HUES6 (cell line): ENCODE data around the gene TFCP2.

Experiments used
- H3K27ac ChIP-seq: 2 replicates; pipeline ENCODE4 v1.7.0; 2013; ENCODE audit warnings: low read depth, mild to moderate bottlenecking, low read length, inconsistent platforms
- H3K27me3 ChIP-seq: 2 replicates; pipeline ENCODE4 v1.6.1; 2013; ENCODE audit warnings: low read length; ENCODE audit not compliant: control insufficient read depth, insufficient read depth
- H3K36me3 ChIP-seq: 2 replicates; pipeline ENCODE4 v1.6.1; 2013; ENCODE audit warnings: low read length; ENCODE audit not compliant: control insufficient read depth, insufficient read depth
- H3K4me1 ChIP-seq: 2 replicates; pipeline ENCODE4 v1.6.1; 2013; ENCODE audit warnings: low read length; ENCODE audit not compliant: control insufficient read depth, insufficient read depth
- H3K4me3 ChIP-seq: 2 replicates; pipeline ENCODE4 v1.5.1; 2013; ENCODE audit warnings: low read depth, low read length
- H3K9ac ChIP-seq: one replicate; pipeline ENCODE4 v1.6.1; 2013; ENCODE audit warnings: mild to moderate bottlenecking, low read length
- H3K9me3 ChIP-seq: 2 replicates; pipeline ENCODE4 v1.6.1; 2013; ENCODE audit warnings: low read depth, low read length; ENCODE audit not compliant: control insufficient read depth, insufficient read depth

Gene TFCP2

DNA sequence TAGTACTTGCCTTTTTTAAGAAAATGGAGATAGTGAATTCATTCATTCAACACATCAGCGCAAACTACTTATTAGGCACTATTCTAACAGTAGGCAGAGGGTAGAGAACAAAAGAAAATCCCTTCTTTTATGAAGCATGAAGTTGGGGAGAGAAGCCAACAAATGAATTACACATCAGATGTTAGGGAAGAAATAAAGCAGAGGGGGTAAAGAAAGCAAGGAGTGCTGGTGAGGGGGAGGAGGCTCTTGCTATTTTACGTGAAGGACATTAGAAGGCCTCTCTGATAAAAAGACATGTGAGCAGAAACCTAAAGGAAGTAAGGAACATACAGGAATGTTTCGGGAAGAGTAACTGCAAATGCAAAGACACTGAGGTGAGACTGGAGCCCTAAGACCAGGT is 22.2 kb downstream of the TFCP2 start:
- Histone ChIP-seq H3K9me3 (no peaks in the 10 kb centered on the region), H3K4me3 (no peak overlapping the region), H3K27ac (no peak overlapping the region), H3K27me3 (no peaks in the 10 kb centered on the region), H3K9ac (no peak overlapping the region), H3K4me1 (no peaks in the 10 kb centered on the region), H3K36me3 (peaks cover 2% of the 10 kb centered on the region; the same call in 1 of the 2 replicates)

DNA sequence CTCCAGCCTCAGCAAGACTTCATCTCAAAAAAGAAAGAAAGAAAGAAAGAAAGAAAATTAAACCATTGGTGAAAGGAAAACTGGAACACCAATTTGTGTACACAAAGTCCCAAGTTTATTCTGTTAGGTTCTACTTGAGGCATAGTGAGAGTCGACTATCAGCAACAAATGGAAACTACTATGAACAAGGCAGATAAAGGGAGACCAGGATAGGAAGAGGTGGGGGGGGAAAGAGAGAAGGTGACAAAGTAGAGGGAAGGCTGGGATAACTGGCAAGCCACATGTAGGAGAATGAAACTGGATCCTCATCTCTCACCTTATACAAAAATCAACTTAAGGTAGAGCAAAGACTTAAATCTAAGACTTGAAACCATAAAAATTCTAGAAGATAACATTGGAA is 25.6 kb downstream of the TFCP2 start:
- Histone ChIP-seq H3K9me3 (no peaks in the 10 kb centered on the region), H3K4me1 (no peaks in the 10 kb centered on the region), H3K36me3 (peaks cover 5% of the 10 kb centered on the region; the same call in 1 of the 2 replicates), H3K9ac (no peak overlapping the region), H3K4me3 (no peak overlapping the region), H3K27me3 (no peaks in the 10 kb centered on the region), H3K27ac (no peak overlapping the region)

DNA sequence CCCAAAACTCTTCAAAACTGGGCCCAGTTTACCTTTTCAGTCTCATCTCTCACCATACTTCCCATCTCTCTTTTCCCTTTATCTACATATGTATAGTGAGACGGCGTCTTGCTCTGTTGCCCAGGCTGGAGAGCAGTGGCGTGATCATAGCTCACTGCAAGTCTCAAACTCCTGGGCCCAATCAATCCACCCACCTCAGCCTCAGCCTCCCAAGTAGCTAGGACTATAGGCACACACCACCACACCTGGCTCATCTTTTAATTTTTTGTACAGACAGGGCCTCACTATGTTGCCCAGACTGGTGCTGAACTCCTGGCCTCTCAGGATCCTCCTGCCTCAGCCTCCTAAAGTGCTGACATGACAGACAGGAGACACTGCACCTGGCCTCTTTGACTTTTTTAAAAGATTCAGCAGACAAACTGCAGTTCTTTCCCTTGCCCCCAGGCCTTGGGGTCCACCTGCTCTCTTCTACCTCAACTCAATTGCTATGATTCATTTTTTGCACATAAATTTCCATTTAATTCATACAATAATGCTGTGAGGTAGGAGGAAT is 33.6 kb downstream of the TFCP2 start:
- Histone ChIP-seq H3K27me3 (no peaks in the 10 kb centered on the region), H3K9ac (no peak overlapping the region), H3K27ac (no peak overlapping the region), H3K4me1 (no peaks in the 10 kb centered on the region), H3K9me3 (no peaks in the 10 kb centered on the region), H3K36me3 (peaks cover 11% of the 10 kb centered on the region; the same call in 1 of the 2 replicates), H3K4me3 (no peak overlapping the region)

DNA sequence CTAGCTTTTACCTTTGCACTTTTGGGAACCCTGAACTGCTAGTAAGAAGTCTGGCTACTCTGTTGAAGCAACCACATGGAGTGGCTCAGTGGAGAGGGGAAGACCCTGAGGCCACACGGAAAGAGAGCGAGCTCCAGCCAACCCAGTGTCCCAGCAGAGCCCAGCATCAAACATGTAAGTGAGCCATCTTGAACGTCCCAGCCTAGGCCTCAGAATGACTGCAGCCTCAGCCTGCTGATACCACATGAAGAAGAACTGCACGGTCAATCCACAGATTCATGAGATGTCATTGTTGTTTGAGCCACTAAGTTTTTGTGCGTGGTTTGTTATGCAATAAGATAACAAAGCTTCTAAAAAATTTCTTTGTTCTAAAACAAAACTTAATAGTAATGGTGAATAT is 40.2 kb downstream of the TFCP2 start:
- H3K4me3 ChIP-seq, result no peak overlapping the region
- peaks cover 2% of the 10 kb centered on the region; the same call in 1 of the 2 replicates for H3K36me3 ChIP-seq
- no peak overlapping the region for H3K27ac ChIP-seq
- no peaks in the 10 kb centered on the region for H3K4me1 ChIP-seq
- no peaks in the 10 kb centered on the region for H3K27me3 ChIP-seq
- H3K9me3 ChIP-seq, result no peaks in the 10 kb centered on the region
- no peak overlapping the region for H3K9ac ChIP-seq

DNA sequence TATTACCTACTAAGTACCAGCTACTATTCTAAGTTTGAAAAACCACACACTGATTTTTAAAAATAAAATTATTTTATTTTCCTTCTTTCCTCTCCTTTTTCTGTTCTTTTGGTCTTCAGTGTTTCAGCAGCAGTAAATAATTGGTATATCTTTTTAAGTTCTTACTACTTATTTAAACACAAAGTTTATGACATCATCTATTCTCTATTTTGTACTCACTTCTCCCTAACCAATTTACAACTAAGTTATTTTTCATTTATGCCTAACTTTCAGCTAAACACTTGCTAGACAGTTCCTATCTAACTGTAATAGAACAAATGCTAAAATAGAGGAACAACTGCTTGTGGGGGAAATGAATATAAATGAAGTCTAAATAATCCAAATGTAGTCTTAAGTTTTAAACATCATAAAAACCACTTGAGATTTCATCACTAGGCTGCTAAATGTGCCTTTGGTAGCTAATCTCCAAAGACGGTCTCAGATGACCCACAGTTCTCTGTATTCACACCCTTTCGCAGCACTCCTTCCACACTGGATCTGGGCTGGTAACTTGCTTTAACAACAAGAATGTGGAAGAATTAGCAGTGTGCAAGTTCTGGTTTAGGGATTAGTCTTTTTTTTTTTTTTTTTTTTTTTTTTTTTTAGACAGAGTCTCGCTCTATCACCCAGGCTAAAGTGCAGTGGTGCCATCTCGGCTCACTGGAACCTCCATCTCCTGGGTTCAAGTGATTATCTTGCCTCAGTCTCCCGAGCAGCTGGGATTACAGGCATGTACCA is 41.0 kb downstream of the TFCP2 start:
- Histone ChIP-seq H3K27me3 (no peaks in the 10 kb centered on the region), H3K36me3 (no peaks in the 10 kb centered on the region; the same call in 1 of the 2 replicates), H3K27ac (no peak overlapping the region)

DNA sequence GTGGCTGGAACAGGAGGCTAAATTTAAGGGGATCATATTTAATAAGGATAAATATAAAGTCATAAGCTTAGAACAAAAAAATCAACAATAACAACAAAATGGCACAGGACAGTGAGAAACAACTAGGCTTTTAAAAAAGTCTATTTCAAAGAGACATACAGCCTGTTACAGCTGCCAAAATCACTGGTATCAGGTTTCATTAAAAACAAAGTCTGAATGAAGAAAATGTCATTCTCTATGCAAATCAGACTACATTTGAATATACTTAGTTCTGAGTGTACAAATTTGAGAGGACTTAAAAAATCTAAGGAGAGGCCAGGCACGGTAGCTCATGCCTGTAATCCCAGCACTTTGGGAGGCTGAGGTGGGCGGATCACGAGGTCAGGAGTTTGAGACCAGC is 44.0 kb downstream of the TFCP2 start:
- Histone ChIP-seq H3K9ac (no peak overlapping the region), H3K4me1 (no peaks in the 10 kb centered on the region), H3K27ac (no peak overlapping the region), H3K36me3 (peaks cover 14% of the 10 kb centered on the region), H3K27me3 (no peaks in the 10 kb centered on the region), H3K4me3 (no peak overlapping the region), H3K9me3 (no peaks in the 10 kb centered on the region)

More for the DNA sequence above, 41.0 kb downstream of the TFCP2 start:
- H3K4me3 ChIP-seq, result no peak overlapping the region
- no peaks in the 10 kb centered on the region for H3K9me3 ChIP-seq
- no peaks in the 10 kb centered on the region for H3K4me1 ChIP-seq
- H3K9ac ChIP-seq, result no peak overlapping the region

DNA sequence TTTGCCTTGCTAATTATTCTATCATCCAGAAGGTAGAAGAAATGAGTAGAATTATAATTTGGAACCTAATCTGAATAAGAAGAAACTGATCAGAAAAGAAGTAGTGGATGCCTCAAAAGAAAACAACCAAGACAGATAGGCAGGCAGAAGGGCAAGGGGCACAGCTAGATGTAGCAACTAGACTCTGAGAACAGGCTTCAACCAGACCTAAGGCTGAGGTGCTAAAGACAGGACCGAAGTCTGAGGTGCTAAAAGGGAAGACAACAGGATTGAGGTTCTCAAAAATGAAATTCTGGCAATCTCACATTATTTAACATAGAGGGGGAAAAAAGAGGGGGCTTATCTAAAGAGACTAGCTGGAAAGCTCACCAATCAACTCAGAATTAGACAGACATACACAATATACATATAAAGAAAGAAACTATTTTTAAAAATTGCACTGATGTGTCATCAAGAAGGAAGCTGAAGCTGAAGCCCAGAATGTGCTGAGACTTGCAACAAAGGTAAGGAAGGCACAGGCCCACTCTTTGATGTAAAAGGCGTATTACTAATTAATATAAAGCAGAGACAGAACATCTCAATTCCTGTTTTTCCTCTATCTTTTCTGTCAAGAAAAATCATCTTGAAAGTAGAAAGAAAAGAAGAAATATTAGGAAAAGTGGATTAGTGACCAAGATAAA is 45.7 kb downstream of the TFCP2 start:
- no peak overlapping the region for H3K4me3 ChIP-seq
- no peak overlapping the region for H3K9ac ChIP-seq
- H3K9me3 ChIP-seq, result no peaks in the 10 kb centered on the region
- no peaks in the 10 kb centered on the region for H3K4me1 ChIP-seq
- no peak overlapping the region for H3K27ac ChIP-seq
- no peaks in the 10 kb centered on the region for H3K27me3 ChIP-seq
- peaks cover 14% of the 10 kb centered on the region for H3K36me3 ChIP-seq

DNA sequence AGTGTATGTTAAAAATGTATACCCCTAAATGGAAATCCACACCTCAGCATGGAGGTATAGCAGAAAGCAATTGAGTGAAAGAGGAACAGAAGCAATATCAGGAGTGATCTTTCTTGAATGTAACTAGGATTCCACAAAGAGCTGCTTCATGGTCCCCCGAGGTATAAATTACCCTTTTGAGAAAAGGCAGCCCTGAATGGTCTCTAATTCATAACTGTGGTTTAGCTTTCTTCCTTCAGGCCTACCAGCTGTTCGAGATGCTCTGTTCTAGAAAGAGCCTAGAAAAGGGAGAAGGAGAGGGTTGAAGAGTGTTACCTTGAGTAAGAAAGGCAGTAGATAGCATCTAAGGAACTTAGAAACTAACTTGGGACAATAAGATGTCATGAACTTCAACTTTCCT is 46.6 kb downstream of the TFCP2 start:
- H3K27ac ChIP-seq, result no peak overlapping the region
- no peak overlapping the region for H3K9ac ChIP-seq
- H3K4me3 ChIP-seq, result no peak overlapping the region
- no peaks in the 10 kb centered on the region for H3K4me1 ChIP-seq
- no peaks in the 10 kb centered on the region for H3K9me3 ChIP-seq
- no peaks in the 10 kb centered on the region for H3K27me3 ChIP-seq
- peaks cover 14% of the 10 kb centered on the region for H3K36me3 ChIP-seq

DNA sequence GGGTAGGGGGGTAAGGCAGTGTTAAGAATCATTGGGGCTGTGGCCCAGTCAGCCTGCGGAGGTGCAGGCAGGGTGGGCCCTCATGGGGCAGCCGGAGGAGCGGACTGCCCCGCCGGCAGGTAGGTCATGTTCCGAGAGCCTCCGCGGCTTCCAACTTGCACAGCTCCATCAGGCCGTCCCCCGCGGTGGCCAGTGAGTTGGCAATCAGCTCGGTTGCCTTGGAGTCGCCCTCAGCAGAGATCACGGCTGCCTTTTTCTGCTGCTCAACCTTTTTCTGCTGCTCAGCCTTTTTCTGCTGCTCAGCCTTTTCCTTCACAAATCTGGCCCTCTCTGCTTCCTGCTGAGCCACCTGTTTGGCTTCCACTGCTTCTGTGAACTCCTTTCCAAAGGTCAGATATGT is 48.4 kb downstream of the TFCP2 start:
- Histone ChIP-seq H3K27ac (no peak overlapping the region), H3K9me3 (no peaks in the 10 kb centered on the region)

DNA sequence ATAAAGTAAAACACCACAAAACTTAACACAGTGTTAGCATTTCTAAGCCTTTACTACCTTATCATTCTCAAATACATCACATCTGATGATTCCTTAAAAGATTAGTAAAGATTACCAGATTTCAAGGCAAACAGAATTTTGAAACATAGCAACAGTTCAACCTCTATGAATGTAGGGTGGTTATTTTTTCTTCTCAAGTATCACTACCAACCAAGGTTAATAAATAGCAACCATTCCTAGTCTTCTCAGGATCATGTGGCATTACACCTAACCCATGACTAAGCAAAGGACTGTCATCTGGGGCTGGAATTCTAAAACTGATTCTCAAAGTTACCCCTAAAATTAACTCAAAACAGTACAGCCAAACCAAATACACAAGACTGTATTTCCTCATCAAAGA is 50.1 kb downstream of the TFCP2 start:
- H3K4me1 ChIP-seq, result no peaks in the 10 kb centered on the region
- no peak overlapping the region for H3K9ac ChIP-seq
- H3K9me3 ChIP-seq, result no peaks in the 10 kb centered on the region
- H3K36me3 ChIP-seq, result peaks cover 24% of the 10 kb centered on the region
- no peaks in the 10 kb centered on the region for H3K27me3 ChIP-seq
- no peak overlapping the region for H3K27ac ChIP-seq
- no peak overlapping the region for H3K4me3 ChIP-seq

More for the DNA sequence above, 48.4 kb downstream of the TFCP2 start:
- H3K9ac ChIP-seq, result no peak overlapping the region
- H3K36me3 ChIP-seq, result peaks cover 14% of the 10 kb centered on the region
- H3K4me1 ChIP-seq, result no peaks in the 10 kb centered on the region
- no peak overlapping the region for H3K4me3 ChIP-seq
- no peaks in the 10 kb centered on the region for H3K27me3 ChIP-seq

DNA sequence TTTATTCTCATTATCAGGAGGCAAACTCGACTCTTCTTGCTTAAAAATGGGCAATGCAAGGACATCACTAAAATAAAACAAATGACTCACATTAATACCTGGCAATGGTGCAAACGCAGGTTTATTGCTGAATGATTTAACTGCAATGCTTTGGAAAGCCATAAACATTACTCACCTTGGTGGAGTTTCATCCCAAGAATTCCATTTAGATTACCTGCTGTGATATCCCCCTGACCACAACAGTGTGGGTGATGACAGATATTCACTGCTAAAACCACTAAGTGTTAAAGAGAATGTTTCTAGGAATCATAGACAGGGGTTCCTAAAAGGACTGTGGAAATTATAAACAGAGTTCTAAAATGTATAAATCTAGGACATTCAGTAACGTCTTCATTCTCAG is 54.2 kb downstream of the TFCP2 start:
- H3K9ac ChIP-seq, result no peak overlapping the region
- H3K27ac ChIP-seq, result no peak overlapping the region
- H3K4me3 ChIP-seq, result no peak overlapping the region
- no peaks in the 10 kb centered on the region for H3K9me3 ChIP-seq
- H3K4me1 ChIP-seq, result no peaks in the 10 kb centered on the region
- peaks cover 34% of the 10 kb centered on the region for H3K36me3 ChIP-seq
- H3K27me3 ChIP-seq, result no peaks in the 10 kb centered on the region
